Endothelial cell (in vitro differentiated cells): ENCODE results near the gene ZC2HC1B. TPM values are rescaled to one million over a fixed set of nuclear protein-coding genes. Genes with fewer than 3 reads are reported as not detected.

Experiments used
- DNase-seq: peaks from one replicate; pipeline ENCODE4 v3.0.0; 2021; ENCODE audit warnings: low spot score
- H3K27ac Mint-ChIP-seq: one replicate; pipeline ENCODE4 v1.8.0; 2021; ENCODE audit warnings: mixed read lengths, inconsistent platforms; ENCODE audit not compliant: unreplicated experiment
- H3K27me3 Mint-ChIP-seq: one replicate; pipeline ENCODE4 v1.8.0; 2021; ENCODE audit warnings: mild to moderate bottlenecking, moderate library complexity, mixed read lengths, inconsistent platforms; ENCODE audit not compliant: unreplicated experiment
- H3K36me3 Mint-ChIP-seq: one replicate; pipeline ENCODE4 v1.8.0; 2021; ENCODE audit warnings: mild to moderate bottlenecking, low read depth, mixed read lengths, inconsistent platforms; ENCODE audit not compliant: unreplicated experiment
- H3K4me1 Mint-ChIP-seq: one replicate; pipeline ENCODE4 v1.8.0; 2021; ENCODE audit warnings: mild to moderate bottlenecking, mixed read lengths, inconsistent platforms; ENCODE audit not compliant: unreplicated experiment
- H3K4me3 Mint-ChIP-seq: one replicate; pipeline ENCODE4 v1.8.0; 2021; ENCODE audit warnings: mild to moderate bottlenecking, mixed read lengths, inconsistent platforms; ENCODE audit not compliant: unreplicated experiment
- H3K9me3 Mint-ChIP-seq: one replicate; pipeline ENCODE4 v1.8.0; 2021; ENCODE audit warnings: mixed read lengths, inconsistent platforms; ENCODE audit not compliant: unreplicated experiment
- total RNA-seq: library from RNA; stranded (reverse); fragmentation: NEBNext Ultra II Directional; extraction: Animal tissue kit (Norgen Biotek cat#: 25700); gene quantifications from one replicate; pipeline ENCODE4 v1.2.1, GENCODE V29; 2021; ENCODE audit not compliant: unreplicated experiment
- TF ChIP-seq, protein P1 (sequence below): fragments of 200-600 bp; sonication (generic); IDR thresholded peaks from one replicate; pipeline ENCODE4 v1.5.0; 2021; ENCODE audit warnings: antibody characterized with exemption; ENCODE audit not compliant: unreplicated experiment

ZC2HC1B gene
- total RNA-seq, 1 donor from 2014 or later = 0.28 TPM

DNA sequence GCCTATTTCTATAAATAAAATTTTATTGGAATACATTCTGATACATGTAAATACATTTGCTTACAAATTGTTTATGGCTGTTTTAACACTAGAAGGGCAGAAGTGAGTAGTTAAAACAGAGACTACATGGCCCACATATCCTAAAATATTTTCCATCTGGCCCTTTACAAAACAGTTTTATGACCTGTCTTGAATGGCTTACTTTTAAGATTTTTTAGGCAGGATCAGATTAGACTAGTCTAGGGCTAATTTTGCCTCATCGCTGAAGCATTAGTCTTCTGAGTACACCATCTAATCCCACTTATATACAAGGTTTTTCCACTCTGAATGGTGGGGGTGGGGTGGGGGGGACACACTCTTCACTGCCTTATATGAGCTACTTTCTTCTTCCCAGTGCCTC, 116.6 kb downstream of the ZC2HC1B start:
- Mint-ChIP-seq H3K27me3 (peaks cover 1% of the 10 kb centered on the region), H3K36me3 (no peaks in the 10 kb centered on the region)

DNA sequence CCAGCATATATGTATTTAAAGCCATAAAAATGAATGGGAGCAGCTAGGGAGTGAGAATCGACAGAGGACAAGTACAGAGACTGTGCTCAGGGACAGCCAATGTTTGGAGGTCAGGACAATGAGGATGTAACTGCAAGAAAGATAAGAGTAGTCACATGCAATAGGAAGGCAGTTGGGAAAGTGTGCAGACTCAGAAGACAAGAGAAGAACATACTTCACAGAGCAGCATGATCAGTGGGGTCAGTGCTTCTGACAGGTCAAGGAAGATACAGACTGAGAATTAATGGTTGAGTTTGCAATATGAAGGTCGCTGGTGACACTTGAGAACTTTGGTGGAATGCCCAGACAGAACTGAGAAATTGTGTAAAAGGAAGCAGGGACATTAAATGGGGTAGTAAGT, 118.7 kb downstream of the ZC2HC1B start:
- no peak overlapping the region for H3K4me3 Mint-ChIP-seq
- no peak overlapping the region for H3K27ac Mint-ChIP-seq
- DNase-seq = no peak
- H3K36me3 Mint-ChIP-seq = peaks cover under 1% of the 10 kb centered on the region
- peaks cover 1% of the 10 kb centered on the region for H3K27me3 Mint-ChIP-seq
- H3K4me1 Mint-ChIP-seq = peaks cover 5% of the 10 kb centered on the region
- TF ChIP-seq, protein P1, sequence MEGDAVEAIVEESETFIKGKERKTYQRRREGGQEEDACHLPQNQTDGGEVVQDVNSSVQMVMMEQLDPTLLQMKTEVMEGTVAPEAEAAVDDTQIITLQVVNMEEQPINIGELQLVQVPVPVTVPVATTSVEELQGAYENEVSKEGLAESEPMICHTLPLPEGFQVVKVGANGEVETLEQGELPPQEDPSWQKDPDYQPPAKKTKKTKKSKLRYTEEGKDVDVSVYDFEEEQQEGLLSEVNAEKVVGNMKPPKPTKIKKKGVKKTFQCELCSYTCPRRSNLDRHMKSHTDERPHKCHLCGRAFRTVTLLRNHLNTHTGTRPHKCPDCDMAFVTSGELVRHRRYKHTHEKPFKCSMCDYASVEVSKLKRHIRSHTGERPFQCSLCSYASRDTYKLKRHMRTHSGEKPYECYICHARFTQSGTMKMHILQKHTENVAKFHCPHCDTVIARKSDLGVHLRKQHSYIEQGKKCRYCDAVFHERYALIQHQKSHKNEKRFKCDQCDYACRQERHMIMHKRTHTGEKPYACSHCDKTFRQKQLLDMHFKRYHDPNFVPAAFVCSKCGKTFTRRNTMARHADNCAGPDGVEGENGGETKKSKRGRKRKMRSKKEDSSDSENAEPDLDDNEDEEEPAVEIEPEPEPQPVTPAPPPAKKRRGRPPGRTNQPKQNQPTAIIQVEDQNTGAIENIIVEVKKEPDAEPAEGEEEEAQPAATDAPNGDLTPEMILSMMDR = no peak
- H3K9me3 Mint-ChIP-seq = no peaks in the 10 kb centered on the region

More for the DNA sequence above, 116.6 kb downstream of the ZC2HC1B start:
- Mint-ChIP-seq H3K4me3 (no peak overlapping the region), H3K4me1 (peaks cover 10% of the 10 kb centered on the region), H3K9me3 (no peaks in the 10 kb centered on the region), H3K27ac (no peak overlapping the region)
- TF ChIP-seq, protein P1 = no peak
- no peak for DNase-seq

- Mint-ChIP-seq H3K36me3 (peaks cover 10% of the 10 kb centered on the region), H3K27ac (no peak overlapping the region), H3K4me3 (no peak overlapping the region), H3K4me1 (peaks cover 8% of the 10 kb centered on the region), H3K27me3 (no peaks in the 10 kb centered on the region), H3K9me3 (no peaks in the 10 kb centered on the region)
- no peak for DNase-seq
- TF ChIP-seq, protein P1 = no peak
These were observed 120.4 kb downstream of the ZC2HC1B start for GRCh38 chr6:143984666-143985065.

DNA sequence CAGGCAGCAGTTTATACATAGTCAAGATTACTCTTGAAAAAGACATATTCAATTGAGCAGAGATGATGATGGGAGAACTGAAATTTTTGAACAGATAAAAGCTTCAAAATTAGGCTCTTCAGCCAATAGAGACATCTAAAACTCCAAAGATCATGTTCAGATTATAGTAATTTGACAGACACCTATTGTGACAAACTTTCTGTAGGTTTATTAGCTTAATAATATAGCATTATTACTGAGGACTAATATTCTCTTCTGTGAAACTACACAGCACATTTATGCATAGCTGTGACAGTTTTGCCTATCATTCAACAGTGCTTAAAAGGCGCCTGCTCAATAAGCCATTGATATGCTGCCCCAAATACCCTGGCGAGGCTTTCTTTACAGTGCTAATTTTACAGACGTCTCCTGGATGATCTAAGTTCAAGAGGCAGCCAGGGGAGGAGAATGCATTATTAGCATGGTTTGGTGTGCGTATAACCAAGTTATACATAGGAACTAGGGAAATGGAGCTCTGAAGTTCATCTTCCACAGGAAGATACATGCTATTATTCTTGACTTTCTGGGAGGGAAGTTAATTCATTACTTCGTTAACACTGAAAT, 122.3 kb downstream of the ZC2HC1B start:
- Mint-ChIP-seq H3K27me3 (no peaks in the 10 kb centered on the region), H3K36me3 (peaks cover 12% of the 10 kb centered on the region), H3K4me3 (no peak overlapping the region), H3K27ac (no peak overlapping the region), H3K4me1 (peaks cover 5% of the 10 kb centered on the region), H3K9me3 (no peaks in the 10 kb centered on the region)
- TF ChIP-seq, protein P1 = no peak
- no peak for DNase-seq

Other genes starting within 250 kb of the ZC2HC1B start
- 181 TPM for gene PHACTR2, start 186.5 kb upstream of the ZC2HC1B start, total RNA-seq
- 20.7 TPM for gene LTV1, start 21.1 kb upstream of the ZC2HC1B start, total RNA-seq
- gene PLAGL1, start 143.8 kb downstream of the ZC2HC1B start, total RNA-seq = 294 TPM
- gene SF3B5, start 231.1 kb downstream of the ZC2HC1B start, total RNA-seq = 113 TPM